ENCODE results near the gene MB21D2.

- TF ChIP-seq GATA3 (IDR thresholded peaks at IDR 0.05; ENCODE audit: low read depth, low read length) (no peak), GATA2 (IDR thresholded peaks at IDR 0.05; ENCODE audit: low read depth, low read length) (no peak)
These were observed 58.6 kb downstream of the MB21D2 start for GRCh38 chr3:192858849-192859585.

Measured in SH-SY5Y (cell line).